22Rv1 (cell line): Measurements from ENCODE around the gene SHQ1.

Experiments used
- ZFX ChIP-seq: fragments of 450-650 bp; IDR thresholded peaks from 2 replicates; pipeline ENCODE4 v1.6.1; 2017; ENCODE audit warnings: antibody characterized with exemption, borderline replicate concordance
- TF ChIP-seq, protein P1 (sequence below): fragments of 450-650 bp; IDR thresholded peaks from 2 replicates; pipeline ENCODE4 v1.5.1; 2017; ENCODE audit warnings: mild to moderate bottlenecking

GRCh38 chr3:72847751-72848702 lies at the start of gene SHQ1:
- TF ChIP-seq, protein P1, sequence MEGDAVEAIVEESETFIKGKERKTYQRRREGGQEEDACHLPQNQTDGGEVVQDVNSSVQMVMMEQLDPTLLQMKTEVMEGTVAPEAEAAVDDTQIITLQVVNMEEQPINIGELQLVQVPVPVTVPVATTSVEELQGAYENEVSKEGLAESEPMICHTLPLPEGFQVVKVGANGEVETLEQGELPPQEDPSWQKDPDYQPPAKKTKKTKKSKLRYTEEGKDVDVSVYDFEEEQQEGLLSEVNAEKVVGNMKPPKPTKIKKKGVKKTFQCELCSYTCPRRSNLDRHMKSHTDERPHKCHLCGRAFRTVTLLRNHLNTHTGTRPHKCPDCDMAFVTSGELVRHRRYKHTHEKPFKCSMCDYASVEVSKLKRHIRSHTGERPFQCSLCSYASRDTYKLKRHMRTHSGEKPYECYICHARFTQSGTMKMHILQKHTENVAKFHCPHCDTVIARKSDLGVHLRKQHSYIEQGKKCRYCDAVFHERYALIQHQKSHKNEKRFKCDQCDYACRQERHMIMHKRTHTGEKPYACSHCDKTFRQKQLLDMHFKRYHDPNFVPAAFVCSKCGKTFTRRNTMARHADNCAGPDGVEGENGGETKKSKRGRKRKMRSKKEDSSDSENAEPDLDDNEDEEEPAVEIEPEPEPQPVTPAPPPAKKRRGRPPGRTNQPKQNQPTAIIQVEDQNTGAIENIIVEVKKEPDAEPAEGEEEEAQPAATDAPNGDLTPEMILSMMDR: no peak
- TF ChIP-seq ZFX: no peak
